Natural killer cell (primary cell): ENCODE results near the gene PIK3R1. TPM values are rescaled to one million over a fixed set of nuclear protein-coding genes. Genes with fewer than 3 reads are reported as not detected.

Experiments used
- ATAC-seq, 3 donors: fragments of 150-1000 bp in 2 of 3; fragments of 200-7000 bp in 1 of 3; cut with Tn5 transposase; 1 replicate in 1 of 3; 2 replicates in 2 of 3; pipeline ENCODE4 v1.10.0; 2021; ENCODE audit warnings: mild to moderate bottlenecking in 2 of 3, moderate library complexity in 2 of 3
- DNase-seq, 2 donors: peaks; one replicate each; pipeline versions ENCODE4 v3.0.0 to v3.0.0-alpha.2; 2013 to 2021; ENCODE audit warnings: mixed read lengths in 1 of 2
- H3K27ac ChIP-seq: one replicate; pipeline ENCODE4 v1.5.1; 2013; ENCODE audit warnings: mild to moderate bottlenecking, low read length
- H3K27me3 ChIP-seq: one replicate; pipeline ENCODE4 v1.6.1; 2013; ENCODE audit warnings: low read length; ENCODE audit not compliant: control insufficient read depth, insufficient read depth
- H3K36me3 ChIP-seq: one replicate; pipeline ENCODE4 v1.6.1; 2013; ENCODE audit warnings: low read length; ENCODE audit not compliant: control insufficient read depth, insufficient read depth
- H3K4me1 ChIP-seq: one replicate; pipeline ENCODE4 v1.6.1; 2013; ENCODE audit warnings: low read length; ENCODE audit not compliant: control insufficient read depth, insufficient read depth
- H3K4me3 ChIP-seq: one replicate; pipeline ENCODE4 v1.5.1; 2013; ENCODE audit warnings: low read length
- H3K9me3 ChIP-seq: one replicate; pipeline ENCODE4 v1.6.1; 2013; ENCODE audit warnings: low read length; ENCODE audit not compliant: control insufficient read depth, insufficient read depth
- H3K27ac Mint-ChIP-seq, 2 donors: one replicate each; pipeline ENCODE4 v1.8.0; 2022; ENCODE audit warnings: mild to moderate bottlenecking in 2 of 2, mixed read lengths in 2 of 2, moderate library complexity in 1 of 2
- H3K27me3 Mint-ChIP-seq, 2 donors: one replicate each; pipeline ENCODE4 v1.8.0; 2022; ENCODE audit warnings: low read depth in 2 of 2, mixed read lengths in 2 of 2
- H3K36me3 Mint-ChIP-seq: one replicate; pipeline ENCODE4 v1.8.0; 2022; ENCODE audit warnings: mixed read lengths
- H3K4me1 Mint-ChIP-seq, 2 donors: one replicate each; pipeline ENCODE4 v1.8.0; 2022; ENCODE audit warnings: mixed read lengths in 2 of 2
- H3K4me3 Mint-ChIP-seq: one replicate; pipeline ENCODE4 v1.8.0; 2022; ENCODE audit warnings: mild to moderate bottlenecking, moderate library complexity, mixed read lengths
- H3K9me3 Mint-ChIP-seq, 2 donors: one replicate each; pipeline ENCODE4 v1.8.0; 2022; ENCODE audit warnings: mixed read lengths in 2 of 2
- WGBS: methylation state at CpG from one replicate; pipeline ENCODE4 v1.1.7; 2013; ENCODE audit warnings: missing lambda C conversion rate; ENCODE audit not compliant: insufficient coverage; 5-methylcytosine and 5-hydroxymethylcytosine counted together
- intact Hi-C: fragments of 100-400 bp; cut with micrococcal nuclease; formaldehyde crosslinking; loops from one replicate; pipeline ENCODE4 v1.14.2; 2022
- total RNA-seq, 4 donors: library from RNA; stranded (reverse); fragments of 120-200 nt in 1 of 4; gene quantifications; one replicate each; pipeline versions ENCODE4 v1.2.3 to v1.2.4, GENCODE V29; 2013 to 2022
- TF ChIP-seq, protein P1 (sequence below): fragments of 200-600 bp; IDR thresholded peaks from one replicate; pipeline ENCODE4 v1.8.0; 2022; ENCODE audit warnings: antibody characterized with exemption

The PIK3R1 gene
- total RNA-seq, 3 donors from 2014 or later (not counting 1 experiment from before 2014, with no cell fraction given): 307 to 365 (median 313) TPM

DNA sequence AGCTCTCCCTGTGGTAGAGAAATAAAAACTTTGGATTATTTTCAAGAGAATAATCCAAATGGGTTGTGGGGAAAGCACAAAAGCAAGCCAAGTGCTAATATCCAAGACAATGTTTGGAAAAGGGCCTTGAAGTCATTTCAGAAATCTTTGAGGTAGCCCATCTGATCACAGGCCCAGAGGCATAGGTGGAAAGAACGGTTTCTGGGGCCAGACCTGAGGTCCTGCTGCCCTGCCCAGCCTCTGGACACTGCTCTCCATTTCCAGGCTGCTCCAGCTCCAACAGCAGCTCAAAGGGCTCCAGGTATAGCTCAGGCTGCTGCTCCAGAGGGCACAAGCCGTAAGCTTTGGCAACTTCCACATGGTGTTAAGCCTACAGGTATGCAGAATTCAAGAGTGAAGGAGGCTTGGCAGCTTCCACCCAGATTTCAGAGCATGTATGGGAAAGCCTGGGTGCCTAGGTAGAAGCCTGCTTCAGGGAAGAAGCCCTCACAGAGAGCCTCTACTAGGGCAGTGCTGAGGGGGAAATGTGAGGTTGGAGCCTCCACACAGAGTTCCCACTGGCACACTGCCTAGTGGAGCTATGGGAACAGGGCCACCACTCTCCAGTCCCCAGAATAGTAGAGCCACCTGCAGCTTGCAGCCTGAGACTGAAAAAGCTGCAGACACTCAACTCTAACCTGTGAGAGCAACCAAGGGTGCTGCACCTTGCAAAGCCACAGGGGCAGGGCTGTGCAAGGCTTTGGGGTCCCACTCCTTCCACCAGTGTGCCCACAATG is 133.1 kb downstream of the PIK3R1 start:
- peaks cover 0 to 2% of the 10 kb centered on the region in 2 donors for H3K9me3 Mint-ChIP-seq
- Histone ChIP-seq H3K27ac (no peak overlapping the region), H3K4me3 (no peak overlapping the region), H3K4me1 (peaks cover 12% of the 10 kb centered on the region), H3K27me3 (no peaks in the 10 kb centered on the region), H3K36me3 (no peaks in the 10 kb centered on the region), H3K9me3 (no peaks in the 10 kb centered on the region)
- 98% methylated on average over 2 of the region's 2 CpGs for WGBS
- H3K4me3 Mint-ChIP-seq: no peak overlapping the region
- H3K36me3 Mint-ChIP-seq: no peaks in the 10 kb centered on the region
- TF ChIP-seq, protein P1, sequence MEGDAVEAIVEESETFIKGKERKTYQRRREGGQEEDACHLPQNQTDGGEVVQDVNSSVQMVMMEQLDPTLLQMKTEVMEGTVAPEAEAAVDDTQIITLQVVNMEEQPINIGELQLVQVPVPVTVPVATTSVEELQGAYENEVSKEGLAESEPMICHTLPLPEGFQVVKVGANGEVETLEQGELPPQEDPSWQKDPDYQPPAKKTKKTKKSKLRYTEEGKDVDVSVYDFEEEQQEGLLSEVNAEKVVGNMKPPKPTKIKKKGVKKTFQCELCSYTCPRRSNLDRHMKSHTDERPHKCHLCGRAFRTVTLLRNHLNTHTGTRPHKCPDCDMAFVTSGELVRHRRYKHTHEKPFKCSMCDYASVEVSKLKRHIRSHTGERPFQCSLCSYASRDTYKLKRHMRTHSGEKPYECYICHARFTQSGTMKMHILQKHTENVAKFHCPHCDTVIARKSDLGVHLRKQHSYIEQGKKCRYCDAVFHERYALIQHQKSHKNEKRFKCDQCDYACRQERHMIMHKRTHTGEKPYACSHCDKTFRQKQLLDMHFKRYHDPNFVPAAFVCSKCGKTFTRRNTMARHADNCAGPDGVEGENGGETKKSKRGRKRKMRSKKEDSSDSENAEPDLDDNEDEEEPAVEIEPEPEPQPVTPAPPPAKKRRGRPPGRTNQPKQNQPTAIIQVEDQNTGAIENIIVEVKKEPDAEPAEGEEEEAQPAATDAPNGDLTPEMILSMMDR: no peak
- no peak overlapping the region for H3K27ac Mint-ChIP-seq
- DNase-seq: no peak
- peaks cover 21 to 23% of the 10 kb centered on the region in 2 donors for H3K4me1 Mint-ChIP-seq
- no peak for ATAC-seq
- H3K27me3 Mint-ChIP-seq: no peaks in the 10 kb centered on the region
- intact Hi-C loops: loop anchor here (5.0 to 10.0 kb wide), 2 partner anchors 34 to 64 kb away; no protein-coding TSS in a partner anchor

GRCh38 chr5:68350176-68350575 is 134.6 kb downstream of the PIK3R1 start:
- WGBS: 94% methylated on average over 4 of the region's 4 CpGs
- TF ChIP-seq, protein P1: no peak
- Mint-ChIP-seq H3K9me3 (peaks cover 0 to 2% of the 10 kb centered on the region in 2 donors), H3K27me3 (no peaks in the 10 kb centered on the region), H3K4me3 (no peak overlapping the region), H3K36me3 (no peaks in the 10 kb centered on the region), H3K27ac (no peak overlapping the region), H3K4me1 (peaks cover 18 to 19% of the 10 kb centered on the region in 2 donors)
- no peaks in the 10 kb centered on the region for H3K27me3 ChIP-seq
- H3K36me3 ChIP-seq: no peaks in the 10 kb centered on the region
- DNase-seq (no peak), ATAC-seq (no peak)
- H3K27ac ChIP-seq: no peak overlapping the region
- intact Hi-C loops: no loop called here
- no peaks in the 10 kb centered on the region for H3K9me3 ChIP-seq
- H3K4me1 ChIP-seq: peaks cover 10% of the 10 kb centered on the region
- no peak overlapping the region for H3K4me3 ChIP-seq
